Stimulated activated CD4-positive, alpha-beta T cell treated with anti-CD3 and anti-CD28 coated beads, Interleukin-15, amount 100 ng/mL, for 48 hours (primary cell): ENCODE results near the gene NECAB2.
"Not testable (repeated sequence)": the region's sequence is repeated elsewhere in the genome, so short reads cannot be mapped to it uniquely, and the experiment has no call there.

Source experiments
- DNase-seq, 2 donors: peaks; one replicate each; pipeline ENCODE4 v3.0.0-alpha.2; 2020; ENCODE audit warnings: low read depth in 2 of 2

Gene NECAB2

GRCh38 chr16:83936581-83937165, 31.4 kb upstream of the NECAB2 start:
- DNase-seq = no peak

GRCh38 chr16:83937267-83937666, 30.8 kb upstream of the NECAB2 start:
- no peak for DNase-seq

- no peak for DNase-seq
These were observed 29.8 kb upstream of the NECAB2 start for GRCh38 chr16:83937922-83938885.

GRCh38 chr16:83939266-83939855, 28.7 kb upstream of the NECAB2 start:
- no peak for DNase-seq

- no peak for DNase-seq
These were observed 27.9 kb upstream of the NECAB2 start for GRCh38 chr16:83940119-83940518.

- no peak for DNase-seq
These were observed 27.2 kb upstream of the NECAB2 start for GRCh38 chr16:83940630-83941378.

GRCh38 chr16:83941546-83941945, 26.5 kb upstream of the NECAB2 start:
- DNase-seq = not testable (repeated sequence)

- no peak for DNase-seq
These were observed 26.0 kb upstream of the NECAB2 start for GRCh38 chr16:83942074-83942473.

GRCh38 chr16:83942815-83943515, 25.1 kb upstream of the NECAB2 start:
- no peak for DNase-seq

GRCh38 chr16:83943516-83944050, 24.5 kb upstream of the NECAB2 start:
- no peak for DNase-seq

- no peak for DNase-seq
These were observed 22.5 kb upstream of the NECAB2 start for GRCh38 chr16:83945587-83945986.

- no peak for DNase-seq
These were observed 21.8 kb upstream of the NECAB2 start for GRCh38 chr16:83946154-83946780.

- DNase-seq = no peak
These were observed 21.1 kb upstream of the NECAB2 start for GRCh38 chr16:83946781-83947566.

GRCh38 chr16:83947642-83948234, 20.3 kb upstream of the NECAB2 start:
- DNase-seq = no peak

GRCh38 chr16:83948914-83949723, 18.9 kb upstream of the NECAB2 start:
- no peak for DNase-seq

GRCh38 chr16:83949724-83950001, 18.4 kb upstream of the NECAB2 start:
- DNase-seq = no peak

GRCh38 chr16:83950862-83951399, 17.1 kb upstream of the NECAB2 start:
- DNase-seq = not testable (repeated sequence)

GRCh38 chr16:83951544-83951943, 16.5 kb upstream of the NECAB2 start:
- DNase-seq = no peak

GRCh38 chr16:83952587-83952939, 15.5 kb upstream of the NECAB2 start:
- DNase-seq = no peak
